Measurements from ENCODE around the gene ITFG1. TPM values are rescaled to one million over a fixed set of nuclear protein-coding genes. Genes with fewer than 3 reads are reported as not detected.
A peak's percentile ranks its signal among the peaks of the same experiment; 100 is the strongest.

The ITFG1 gene
- total RNA-seq, 2 experiments from 2014 or later, result 18.0 to 18.5 TPM

DNA sequence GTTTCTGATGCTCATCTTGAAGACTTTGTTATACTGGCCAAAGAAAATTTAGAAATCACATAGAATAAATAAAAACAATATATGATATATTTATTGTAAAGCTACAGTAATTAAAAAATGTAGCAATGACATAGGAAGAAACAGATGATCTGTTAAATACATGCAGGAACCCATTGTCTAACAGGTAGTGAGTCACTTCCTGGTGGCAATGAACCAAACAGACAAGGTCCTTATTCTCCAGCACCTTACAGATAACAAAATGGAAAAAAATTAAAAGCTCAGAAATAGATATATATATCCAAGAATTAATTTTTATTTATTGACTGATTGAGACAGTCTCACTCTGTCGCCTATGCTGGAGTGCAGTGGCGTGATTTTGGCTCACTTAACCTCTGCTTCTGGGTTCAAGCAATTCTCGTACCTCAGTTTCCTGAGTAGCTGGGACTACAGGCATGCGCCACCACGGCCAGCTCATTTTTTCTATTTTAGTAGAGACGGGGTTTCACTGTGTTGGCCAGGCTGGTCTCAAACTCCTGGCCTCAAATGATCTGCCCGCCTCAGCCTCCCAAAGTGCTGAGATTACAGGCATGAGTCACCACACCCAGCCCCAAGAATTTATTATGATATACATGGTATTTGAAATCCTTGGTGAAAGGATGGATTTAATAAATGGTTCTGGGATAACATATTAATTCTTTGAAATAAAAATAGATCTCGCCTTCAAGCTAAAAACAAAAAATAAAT, 324.6 kb downstream of the ITFG1 start:
- H3K27ac ChIP-seq (ENCODE audit: low read depth in 1 of 2, low read length in 2 of 2), result no peak overlapping the region
- TF ChIP-seq, protein P1, sequence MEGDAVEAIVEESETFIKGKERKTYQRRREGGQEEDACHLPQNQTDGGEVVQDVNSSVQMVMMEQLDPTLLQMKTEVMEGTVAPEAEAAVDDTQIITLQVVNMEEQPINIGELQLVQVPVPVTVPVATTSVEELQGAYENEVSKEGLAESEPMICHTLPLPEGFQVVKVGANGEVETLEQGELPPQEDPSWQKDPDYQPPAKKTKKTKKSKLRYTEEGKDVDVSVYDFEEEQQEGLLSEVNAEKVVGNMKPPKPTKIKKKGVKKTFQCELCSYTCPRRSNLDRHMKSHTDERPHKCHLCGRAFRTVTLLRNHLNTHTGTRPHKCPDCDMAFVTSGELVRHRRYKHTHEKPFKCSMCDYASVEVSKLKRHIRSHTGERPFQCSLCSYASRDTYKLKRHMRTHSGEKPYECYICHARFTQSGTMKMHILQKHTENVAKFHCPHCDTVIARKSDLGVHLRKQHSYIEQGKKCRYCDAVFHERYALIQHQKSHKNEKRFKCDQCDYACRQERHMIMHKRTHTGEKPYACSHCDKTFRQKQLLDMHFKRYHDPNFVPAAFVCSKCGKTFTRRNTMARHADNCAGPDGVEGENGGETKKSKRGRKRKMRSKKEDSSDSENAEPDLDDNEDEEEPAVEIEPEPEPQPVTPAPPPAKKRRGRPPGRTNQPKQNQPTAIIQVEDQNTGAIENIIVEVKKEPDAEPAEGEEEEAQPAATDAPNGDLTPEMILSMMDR (IDR thresholded peaks at IDR 0.05), result no peak
- no peaks in the 10 kb centered on the region for H3K36me3 ChIP-seq (ENCODE audit: insufficient read depth, low read length)
- ATAC-seq (ENCODE audit: poor library complexity) (peak; percentile 74), DNase-seq (peak in 3 of 14 experiments; percentile 28 to 48 (median 40))
- no peaks in the 10 kb centered on the region for H3K9me3 ChIP-seq (ENCODE audit: control insufficient read depth in 1 of 2, insufficient read depth in 1 of 2, low read length in 2 of 2)
- H3K27me3 ChIP-seq (ENCODE audit: control insufficient read depth in 1 of 2, insufficient read depth in 2 of 2, low read length in 2 of 2), result no peaks in the 10 kb centered on the region
- Mint-ChIP-seq H3K27me3 (no peaks in the 10 kb centered on the region), H3K27ac (no peak overlapping the region), H3K4me1 (ENCODE audit: low read depth) (peaks cover 4% of the 10 kb centered on the region), H3K9me3 (no peaks in the 10 kb centered on the region), H3K4me3 (no peak overlapping the region), H3K36me3 (ENCODE audit: low read depth) (no peaks in the 10 kb centered on the region)
- ChIA-PET CTCF (interaction anchor here (0.7 to 1.3 kb wide), 2 partner anchors 98 to 325 kb away, joined by 3 to 4 read pairs; partner anchors contain the start of gene PHKB), POLR2A (interaction anchor here (1.2 kb wide), 1 partner anchor 163 kb away, joined by 5 read pairs; the partner anchor contains the start of gene DNAJA2)
- peaks cover 3% of the 10 kb centered on the region for H3K4me1 ChIP-seq (ENCODE audit: insufficient read depth, low read length)
- intact Hi-C loops (cut with DNase I, micrococcal nuclease), result no loop called here
- no peak overlapping the region for H3K4me3 ChIP-seq (ENCODE audit: low read length)

DNA sequence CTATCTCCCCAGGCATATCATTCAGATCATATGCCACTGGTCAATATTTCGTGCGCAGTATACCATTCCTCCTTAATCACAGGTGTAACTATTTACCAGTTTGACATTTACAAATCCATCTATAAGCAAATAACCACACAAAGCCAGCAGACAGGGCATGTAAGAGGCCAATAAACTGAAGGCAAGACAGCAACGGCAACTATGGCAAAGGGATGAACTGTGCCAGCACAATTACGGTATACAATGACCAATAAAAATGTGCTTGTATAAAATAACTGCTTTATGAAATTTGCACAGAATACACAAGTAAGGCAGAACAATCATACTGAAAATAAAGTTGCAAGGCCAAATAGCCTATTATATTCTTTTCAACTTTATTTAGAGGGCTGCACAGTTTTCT, 326.3 kb downstream of the ITFG1 start:
- POLR2A ChIA-PET, result no interaction called here
- H3K9me3 Mint-ChIP-seq, result no peaks in the 10 kb centered on the region
- no peak overlapping the region for H3K4me3 ChIP-seq (ENCODE audit: low read length)

DNA sequence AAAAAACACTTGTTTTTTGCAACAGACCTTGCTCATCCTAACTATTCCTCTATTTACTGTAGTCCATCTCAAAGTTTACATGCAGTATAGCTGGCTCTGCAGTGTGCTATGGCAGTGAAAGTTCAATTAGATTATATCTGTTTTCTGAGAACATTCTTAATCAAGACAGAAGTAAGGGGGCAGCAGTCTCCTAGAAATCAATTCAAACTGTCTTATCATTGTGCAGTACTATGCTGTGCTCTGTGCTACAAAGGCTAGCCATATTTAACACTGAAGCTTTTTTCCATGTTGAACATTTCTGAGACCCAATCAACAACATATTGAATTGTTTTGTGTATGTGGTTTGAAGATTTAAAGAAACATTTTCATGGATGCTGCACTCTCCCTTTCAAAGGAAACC, 328.6 kb downstream of the ITFG1 start:
- H3K4me3 Mint-ChIP-seq, result no peak overlapping the region
- Histone ChIP-seq H3K36me3 (ENCODE audit: insufficient read depth, low read length) (no peaks in the 10 kb centered on the region), H3K27me3 (ENCODE audit: control insufficient read depth in 1 of 2, insufficient read depth in 2 of 2, low read length in 2 of 2) (no peaks in the 10 kb centered on the region), H3K4me1 (ENCODE audit: insufficient read depth, low read length) (peaks cover 3% of the 10 kb centered on the region), H3K9me3 (ENCODE audit: control insufficient read depth in 1 of 2, insufficient read depth in 1 of 2, low read length in 2 of 2) (no peaks in the 10 kb centered on the region), H3K27ac (ENCODE audit: low read depth in 1 of 2, low read length in 2 of 2) (no peak overlapping the region), H3K4me3 (ENCODE audit: low read length) (no peak overlapping the region)
- TF ChIP-seq, protein P1 (IDR thresholded peaks at IDR 0.05), result no peak
- DNase-seq (peak in 1 of 14 experiments; percentile 14), ATAC-seq (ENCODE audit: poor library complexity) (peak; percentile 37)
- CTCF ChIA-PET, result interaction anchor here (1.2 to 1.6 kb wide), 2 partner anchors 12 to 22 kb away, joined by 3 read pairs; partner anchors contain the start of gene NETO2
- POLR2A ChIA-PET, result no interaction called here
- intact Hi-C loops (cut with DNase I, micrococcal nuclease), result no loop called here
- no peak overlapping the region for H3K27ac Mint-ChIP-seq
- no peaks in the 10 kb centered on the region for H3K4me1 Mint-ChIP-seq (ENCODE audit: low read depth)
- H3K36me3 Mint-ChIP-seq (ENCODE audit: low read depth), result no peaks in the 10 kb centered on the region
- H3K9me3 Mint-ChIP-seq, result no peaks in the 10 kb centered on the region
- H3K27me3 Mint-ChIP-seq, result peaks cover 3% of the 10 kb centered on the region

More for the DNA sequence above, 326.3 kb downstream of the ITFG1 start:
- no peaks in the 10 kb centered on the region for H3K27me3 Mint-ChIP-seq
- no peak for DNase-seq
- CTCF ChIA-PET, result no interaction called here
- H3K27ac Mint-ChIP-seq, result no peak overlapping the region
- Histone ChIP-seq H3K27ac (ENCODE audit: low read depth in 1 of 2, low read length in 2 of 2) (no peak overlapping the region), H3K27me3 (ENCODE audit: control insufficient read depth in 1 of 2, insufficient read depth in 2 of 2, low read length in 2 of 2) (no peaks in the 10 kb centered on the region), H3K4me1 (ENCODE audit: insufficient read depth, low read length) (peaks cover 3% of the 10 kb centered on the region), H3K9me3 (ENCODE audit: control insufficient read depth in 1 of 2, insufficient read depth in 1 of 2, low read length in 2 of 2) (no peaks in the 10 kb centered on the region), H3K36me3 (ENCODE audit: insufficient read depth, low read length) (no peaks in the 10 kb centered on the region)
- peaks cover 4% of the 10 kb centered on the region for H3K4me1 Mint-ChIP-seq (ENCODE audit: low read depth)
- H3K4me3 Mint-ChIP-seq, result no peak overlapping the region
- no peaks in the 10 kb centered on the region for H3K36me3 Mint-ChIP-seq (ENCODE audit: low read depth)
- no peak for ATAC-seq (ENCODE audit: poor library complexity)
- intact Hi-C loops (cut with DNase I, micrococcal nuclease), result no loop called here
- TF ChIP-seq, protein P1 (IDR thresholded peaks at IDR 0.05), result no peak

Data from CD4-positive, alpha-beta T cell (primary cell).